Upper lobe of left lung (tissue), 6 donors: Measurements from ENCODE around the gene RNF17. TPM values are rescaled to one million over a fixed set of nuclear protein-coding genes. Genes with fewer than 3 reads are reported as not detected.

Source experiments
- ATAC-seq, 2 donors: fragments of 200-7000 bp; cut with Tn5 transposase; one replicate each; pipeline ENCODE4 v1.9.1; 2022; ENCODE audit warnings: mild to moderate bottlenecking in 2 of 2, moderate library complexity in 2 of 2; ENCODE audit not compliant: low FRiP score in 2 of 2
- DNase-seq, 2 donors: peaks; one replicate each; pipeline ENCODE4 v3.0.0-alpha.2; 2019 to 2020
- H3K27ac ChIP-seq, 4 donors: fragments of 200-600 bp; sonication (generic); one replicate each; pipeline ENCODE4 v1.5.1; 2016 to 2019
- H3K27me3 ChIP-seq, 4 donors: fragments of 200-600 bp; sonication (generic); one replicate each; pipeline ENCODE4 v1.5.1; 2017 to 2019
- H3K36me3 ChIP-seq, 4 donors: fragments of 200-600 bp; sonication (generic); one replicate each; pipeline ENCODE4 v1.5.1; 2016 to 2019
- H3K4me1 ChIP-seq, 4 donors: fragments of 200-600 bp; sonication (generic); one replicate each; pipeline ENCODE4 v1.5.1; 2018 to 2019
- H3K4me3 ChIP-seq, 4 donors: fragments of 200-600 bp; sonication (generic); one replicate each; pipeline ENCODE4 v1.5.1; 2017 to 2019; ENCODE audit warnings: mild to moderate bottlenecking in 2 of 4, moderate library complexity in 1 of 4
- H3K9me3 ChIP-seq, 4 donors: fragments of 200-600 bp; sonication (generic); one replicate each; pipeline ENCODE4 v1.5.1; 2018 to 2019
- EP300 ChIP-seq, 4 donors: sonication (generic); formaldehyde crosslinking; IDR thresholded peaks; one replicate each; pipeline ENCODE4 v1.5.1; 2017; ENCODE audit warnings: antibody characterized with exemption in 4 of 4, control low read depth in 2 of 4
- POLR2A ChIP-seq, 4 donors: fragments of 450-650 bp; IDR thresholded peaks; one replicate each; pipeline ENCODE4 v1.5.1; 2016 to 2017; ENCODE audit warnings: antibody characterized with exemption in 4 of 4, mild to moderate bottlenecking in 2 of 4
- POLR2AphosphoS5 ChIP-seq, 2 donors: sonication (generic); formaldehyde crosslinking; IDR thresholded peaks; one replicate each; pipeline ENCODE4 v1.5.1; 2017; ENCODE audit warnings: antibody characterized with exemption in 2 of 2
- WGBS, 2 donors: methylation state at CpG; one replicate each; pipeline ENCODE4 v1.1.5; 2017 to 2018; 5-methylcytosine and 5-hydroxymethylcytosine counted together
- total RNA-seq, 6 donors: library from RNA; depleted of rRNA in 4 of 6; stranded (reverse); fragments of >200 nt in 4 of 6; gene quantifications; one replicate each; pipeline versions ENCODE4 v1.1.0 to v1.2.1, GENCODE V29; 2016 to 2021
- TF ChIP-seq, protein P1 (sequence below), 6 experiments: fragments of 450-650 bp in 4 of 6; fragments of 200-600 bp in 2 of 6; sonication (generic) in 2 of 6; IDR thresholded peaks; one replicate each; pipeline ENCODE4 v1.5.1; 2016 to 2019; ENCODE audit warnings: antibody characterized with exemption in 6 of 6
- donor health status: DM: no; HTN: no; CAD: no; lungs with moderate emphysema.
- donor health status: DM: no; HTN: yes; CAD: no; lungs with severe emphysema.

RNF17 gene
- total RNA-seq, 6 donors from 2014 or later = 0.27 to 1.9 TPM; not detected in 4

DNA sequence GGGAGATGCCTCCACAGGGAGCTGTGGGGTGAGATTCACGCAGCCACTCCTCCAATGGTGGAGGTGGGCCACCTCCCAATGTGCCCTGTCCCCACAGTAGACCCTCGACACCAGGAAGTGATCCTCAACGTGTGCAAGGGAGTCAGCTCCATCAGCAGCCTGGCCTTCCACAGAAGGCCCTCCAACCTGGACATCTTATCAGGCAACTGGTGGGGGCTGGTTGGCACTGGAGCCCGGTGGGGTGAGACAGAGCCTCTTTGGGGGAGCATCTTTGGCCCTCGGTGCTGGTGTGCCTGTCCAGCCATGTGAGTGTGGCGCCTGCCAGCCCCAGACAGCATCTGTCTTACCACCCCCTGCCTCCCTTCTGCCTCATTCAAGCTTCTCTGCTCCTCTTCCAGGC lies 19.7 kb upstream of the RNF17 start:
- no peak for ATAC-seq
- Histone ChIP-seq H3K27me3 (peaks cover 0 to 25% (median 9%) of the 10 kb centered on the region in 4 donors), H3K4me1 (peaks cover 18 to 27% (median 21%) of the 10 kb centered on the region in 4 donors), H3K27ac (no peak overlapping the region), H3K36me3 (no peaks in the 10 kb centered on the region), H3K9me3 (no peaks in the 10 kb centered on the region), H3K4me3 (no peak overlapping the region)
- 58 to 75% methylated on average over 6 of the region's 6 CpGs for WGBS, 2 donors
- no peak for TF ChIP-seq POLR2A (IDR thresholded peaks at IDR 0.05)
- no peak for TF ChIP-seq EP300 (IDR thresholded peaks at IDR 0.05)
- TF ChIP-seq, protein P1, sequence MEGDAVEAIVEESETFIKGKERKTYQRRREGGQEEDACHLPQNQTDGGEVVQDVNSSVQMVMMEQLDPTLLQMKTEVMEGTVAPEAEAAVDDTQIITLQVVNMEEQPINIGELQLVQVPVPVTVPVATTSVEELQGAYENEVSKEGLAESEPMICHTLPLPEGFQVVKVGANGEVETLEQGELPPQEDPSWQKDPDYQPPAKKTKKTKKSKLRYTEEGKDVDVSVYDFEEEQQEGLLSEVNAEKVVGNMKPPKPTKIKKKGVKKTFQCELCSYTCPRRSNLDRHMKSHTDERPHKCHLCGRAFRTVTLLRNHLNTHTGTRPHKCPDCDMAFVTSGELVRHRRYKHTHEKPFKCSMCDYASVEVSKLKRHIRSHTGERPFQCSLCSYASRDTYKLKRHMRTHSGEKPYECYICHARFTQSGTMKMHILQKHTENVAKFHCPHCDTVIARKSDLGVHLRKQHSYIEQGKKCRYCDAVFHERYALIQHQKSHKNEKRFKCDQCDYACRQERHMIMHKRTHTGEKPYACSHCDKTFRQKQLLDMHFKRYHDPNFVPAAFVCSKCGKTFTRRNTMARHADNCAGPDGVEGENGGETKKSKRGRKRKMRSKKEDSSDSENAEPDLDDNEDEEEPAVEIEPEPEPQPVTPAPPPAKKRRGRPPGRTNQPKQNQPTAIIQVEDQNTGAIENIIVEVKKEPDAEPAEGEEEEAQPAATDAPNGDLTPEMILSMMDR (IDR thresholded peaks at IDR 0.05) = no peak
- TF ChIP-seq POLR2AphosphoS5 (IDR thresholded peaks at IDR 0.05) = no peak
- no peak for DNase-seq

DNA sequence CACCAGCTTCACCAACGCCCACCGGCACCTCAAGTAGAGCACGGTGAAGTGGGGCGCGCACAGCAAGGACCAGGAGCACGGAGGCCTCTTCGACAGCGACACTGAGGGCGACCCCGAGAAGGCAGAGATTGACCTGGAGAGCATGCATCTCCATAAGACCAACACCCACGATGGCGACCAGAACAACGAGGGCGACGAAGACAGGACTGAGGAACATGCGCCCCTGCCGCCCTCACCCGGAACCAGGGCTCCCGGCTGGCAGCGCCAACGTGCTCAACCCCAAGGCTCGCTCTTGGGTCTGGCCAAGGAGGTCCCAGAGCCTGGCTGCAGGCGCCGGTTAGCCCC lies 18.5 kb upstream of the RNF17 start:
- ATAC-seq (no peak), DNase-seq (no peak)
- H3K27ac ChIP-seq = no peak overlapping the region
- WGBS, 2 donors = 66% methylated on average over 13 of the region's 24 CpGs; no CpG with 5 or more reads in 1 of the 2 donors
- H3K36me3 ChIP-seq = no peaks in the 10 kb centered on the region
- peaks cover 0 to 25% (median 9%) of the 10 kb centered on the region in 4 donors for H3K27me3 ChIP-seq
- TF ChIP-seq POLR2A (IDR thresholded peaks at IDR 0.05) = no peak
- no peak for TF ChIP-seq POLR2AphosphoS5 (IDR thresholded peaks at IDR 0.05)
- TF ChIP-seq, protein P1 (IDR thresholded peaks at IDR 0.05) = no peak
- TF ChIP-seq EP300 (IDR thresholded peaks at IDR 0.05) = no peak
- no peak overlapping the region for H3K4me3 ChIP-seq
- H3K4me1 ChIP-seq = peaks cover 18 to 27% (median 21%) of the 10 kb centered on the region in 4 donors
- no peaks in the 10 kb centered on the region for H3K9me3 ChIP-seq

DNA sequence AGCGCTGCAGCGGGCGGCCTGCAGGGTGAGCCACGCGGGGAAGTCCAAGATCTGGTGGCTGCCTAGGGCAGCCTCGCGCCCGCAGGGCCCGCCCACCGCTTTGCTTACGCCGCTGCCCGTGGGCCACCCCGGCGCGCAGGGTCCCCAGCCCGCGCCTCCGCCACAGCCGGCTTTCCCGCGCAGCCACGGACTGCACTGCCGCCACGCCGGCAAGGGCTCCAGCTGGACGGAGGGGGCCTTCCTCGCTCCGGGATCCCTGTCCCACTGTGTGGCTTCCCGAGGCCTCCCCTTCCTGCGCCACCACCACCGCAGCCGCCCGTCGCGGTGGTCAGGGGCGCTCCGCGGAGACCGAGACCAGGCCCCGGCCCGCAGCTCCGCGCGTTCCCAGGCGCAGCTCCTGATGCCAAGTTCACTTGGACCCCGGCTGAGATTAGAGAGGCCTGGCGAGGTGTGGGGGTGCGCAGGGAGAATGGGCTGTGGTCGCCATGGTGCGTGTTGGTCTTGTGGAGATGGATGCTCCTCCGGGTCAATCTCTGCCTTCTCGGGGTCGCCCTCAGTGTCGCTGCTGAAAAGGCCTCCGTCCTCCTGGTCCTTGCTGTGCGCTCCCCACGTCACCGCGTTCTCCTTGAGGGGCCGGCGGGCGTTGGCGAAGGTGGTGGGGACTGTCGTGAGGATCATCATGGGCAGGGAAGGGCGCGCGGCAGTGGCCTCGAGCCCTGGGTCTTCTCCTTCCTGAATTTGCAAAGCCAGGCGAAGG lies 17.9 kb upstream of the RNF17 start:
- WGBS, 2 donors = 10 to 25% methylated on average over 11 to 50 of the region's 70 CpGs
- Histone ChIP-seq H3K27ac (no peak overlapping the region), H3K4me3 (peak overlapping the region in 2 of 4 donors; percentile 22 to 38), H3K36me3 (no peaks in the 10 kb centered on the region), H3K4me1 (peaks cover 18 to 27% (median 21%) of the 10 kb centered on the region in 4 donors), H3K27me3 (peaks cover 0 to 25% (median 9%) of the 10 kb centered on the region in 4 donors), H3K9me3 (no peaks in the 10 kb centered on the region)
- ATAC-seq (no peak), DNase-seq (peak in 1 of 2 donors; percentile 80)
- TF ChIP-seq POLR2AphosphoS5 (IDR thresholded peaks at IDR 0.05) (no peak), POLR2A (IDR thresholded peaks at IDR 0.05) (no peak), EP300 (IDR thresholded peaks at IDR 0.05) (no peak)
- TF ChIP-seq, protein P1 (IDR thresholded peaks at IDR 0.05) = no peak

DNA sequence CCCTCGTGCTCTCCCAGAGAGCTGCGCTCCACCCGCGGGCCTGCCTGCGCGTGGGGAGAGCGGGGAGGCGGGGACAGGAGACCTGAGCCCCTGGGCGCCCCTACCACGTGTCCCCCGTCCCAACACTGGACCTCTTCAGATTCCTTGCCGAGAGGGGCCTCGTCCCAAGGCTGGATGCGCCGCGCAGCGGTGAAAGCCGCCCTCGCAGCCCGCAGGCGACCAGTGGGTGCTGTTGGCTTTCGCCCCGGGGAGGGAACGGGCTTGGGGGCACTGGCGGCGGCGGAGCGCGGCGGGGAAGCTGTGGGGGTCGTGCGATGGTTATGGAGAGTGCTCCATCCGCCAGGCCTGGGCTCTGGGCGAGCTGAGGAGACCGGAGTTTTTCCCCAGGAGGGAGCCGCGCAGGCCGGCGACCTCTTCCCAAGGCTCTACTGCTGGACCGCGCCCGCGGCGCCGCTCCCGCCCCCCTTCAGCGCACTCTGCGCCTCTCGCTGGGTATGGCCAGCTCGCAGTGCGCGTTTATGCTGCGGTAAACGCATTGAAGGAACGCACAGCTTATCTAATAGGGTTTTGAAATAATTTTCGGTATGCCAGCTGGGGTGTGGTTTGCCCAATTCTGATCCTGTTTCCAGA lies 17.2 kb upstream of the RNF17 start:
- WGBS, 2 donors = 2 to 5% methylated on average over 14 to 28 of the region's 56 CpGs
- ATAC-seq = no peak
- Histone ChIP-seq H3K4me1 (peaks cover 18 to 27% (median 21%) of the 10 kb centered on the region in 4 donors), H3K36me3 (no peaks in the 10 kb centered on the region), H3K27me3 (peaks cover 0 to 25% (median 9%) of the 10 kb centered on the region in 4 donors), H3K27ac (no peak overlapping the region), H3K9me3 (no peaks in the 10 kb centered on the region), H3K4me3 (peak overlapping the region in 3 of 4 donors; percentile 22 to 43 (median 38))
- peak in 1 of 2 donors; percentile 84 for DNase-seq
- no peak for TF ChIP-seq POLR2A (IDR thresholded peaks at IDR 0.05)
- TF ChIP-seq, protein P1 (IDR thresholded peaks at IDR 0.05) = no peak
- TF ChIP-seq POLR2AphosphoS5 (IDR thresholded peaks at IDR 0.05) = no peak
- no peak for TF ChIP-seq EP300 (IDR thresholded peaks at IDR 0.05)
